ENCODE measurements around the gene PRPF19.

PRPF19 gene

DNA sequence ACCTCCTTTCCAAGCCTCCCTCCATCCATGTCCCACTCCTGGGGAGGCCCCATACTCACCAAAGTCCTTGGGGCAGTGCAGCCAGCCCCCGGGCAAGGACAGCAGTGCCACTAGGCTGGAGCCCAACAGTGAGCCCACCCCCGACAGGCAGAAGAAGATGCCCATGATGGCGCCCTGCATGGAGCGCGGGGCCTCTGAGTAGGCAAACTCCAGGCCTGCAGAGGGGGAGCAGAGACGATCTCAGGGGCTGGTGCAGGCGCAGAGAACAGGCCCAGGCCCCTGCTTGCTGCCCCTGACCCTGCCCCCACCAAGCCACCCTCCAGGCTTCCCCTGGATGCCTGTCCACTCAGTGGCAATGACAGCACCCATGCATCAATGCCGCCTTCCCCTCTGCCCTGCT is 31.4 kb upstream of the PRPF19 start:
- no peak for DNase-seq

- no peak for DNase-seq
These were observed 30.8 kb upstream of the PRPF19 start for GRCh38 chr11:60937144-60937527.

- DNase-seq, result no peak
These were observed 30.2 kb upstream of the PRPF19 start for GRCh38 chr11:60936467-60937143.

DNA sequence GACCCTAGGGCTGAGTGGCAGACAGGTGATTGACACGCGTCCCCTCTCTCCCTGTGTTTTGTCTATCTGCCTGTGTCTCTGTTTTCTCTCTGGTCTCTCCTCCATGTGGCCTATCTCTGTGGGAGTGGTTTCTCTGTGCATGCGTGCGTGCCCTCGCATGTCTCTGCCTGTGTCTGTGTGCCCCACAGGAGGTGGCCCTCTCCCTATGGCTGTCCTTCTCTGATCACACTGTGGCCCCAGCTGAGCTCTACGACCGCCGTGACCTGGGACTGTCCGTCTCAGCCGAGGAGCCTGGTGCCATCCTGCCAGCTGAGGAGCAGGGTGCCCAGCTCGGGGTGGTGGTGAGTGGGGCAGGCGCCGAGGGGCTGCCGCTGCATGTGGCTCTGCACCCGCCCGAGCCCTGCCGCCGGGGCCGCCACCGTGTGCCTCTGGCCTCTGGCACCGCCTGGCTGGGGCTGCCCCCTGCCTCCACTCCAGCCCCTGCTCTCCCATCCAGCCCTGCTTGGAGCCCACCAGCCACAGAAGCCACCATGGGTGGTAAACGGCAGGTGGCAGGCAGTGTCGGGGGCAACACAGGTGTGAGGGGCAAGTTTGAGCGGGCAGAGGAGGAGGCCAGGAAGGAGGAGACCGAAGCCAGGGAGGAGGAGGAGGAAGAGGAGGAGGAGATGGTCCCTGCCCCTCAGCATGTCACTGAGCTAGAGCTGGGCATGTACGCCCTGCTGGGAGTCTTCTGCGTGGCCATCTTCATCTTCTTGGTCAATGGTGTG is 29.5 kb upstream of the PRPF19 start:
- DNase-seq, result peak in 1 of 2 donors; percentile 50

GRCh38 chr11:60934790-60935605 is 28.6 kb upstream of the PRPF19 start:
- no peak for DNase-seq

GRCh38 chr11:60934124-60934789 is 27.9 kb upstream of the PRPF19 start:
- no peak for DNase-seq

- peak in 1 of 2 donors; percentile 51 for DNase-seq
These were observed 27.2 kb upstream of the PRPF19 start for GRCh38 chr11:60933416-60934123.

GRCh38 chr11:60932605-60933356 is 26.4 kb upstream of the PRPF19 start:
- no peak for DNase-seq

- no peak for DNase-seq
These were observed 25.5 kb upstream of the PRPF19 start for GRCh38 chr11:60931917-60932316.

- no peak for DNase-seq
These were observed 24.0 kb upstream of the PRPF19 start for GRCh38 chr11:60930394-60930793.

DNA sequence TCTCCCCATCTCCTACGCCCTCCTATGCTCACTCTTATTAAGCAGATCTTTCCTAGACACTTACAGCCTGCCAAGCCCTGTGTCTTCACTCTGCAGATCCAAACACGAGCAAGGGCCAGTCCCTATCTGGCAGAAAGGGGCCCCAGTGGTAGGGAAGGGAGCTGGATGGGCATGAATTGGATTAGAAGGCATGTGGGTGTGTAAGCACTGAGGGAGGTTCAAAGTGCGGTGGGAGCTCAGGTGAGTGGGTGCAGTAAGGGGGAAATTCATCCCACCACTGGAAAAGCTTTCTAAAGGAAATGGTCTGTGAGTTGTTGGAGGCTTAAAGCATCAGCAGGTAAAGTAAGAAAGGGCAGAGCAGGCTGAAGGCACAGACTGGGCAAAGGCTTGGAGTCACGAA is 23.4 kb upstream of the PRPF19 start:
- DNase-seq, result no peak

DNA sequence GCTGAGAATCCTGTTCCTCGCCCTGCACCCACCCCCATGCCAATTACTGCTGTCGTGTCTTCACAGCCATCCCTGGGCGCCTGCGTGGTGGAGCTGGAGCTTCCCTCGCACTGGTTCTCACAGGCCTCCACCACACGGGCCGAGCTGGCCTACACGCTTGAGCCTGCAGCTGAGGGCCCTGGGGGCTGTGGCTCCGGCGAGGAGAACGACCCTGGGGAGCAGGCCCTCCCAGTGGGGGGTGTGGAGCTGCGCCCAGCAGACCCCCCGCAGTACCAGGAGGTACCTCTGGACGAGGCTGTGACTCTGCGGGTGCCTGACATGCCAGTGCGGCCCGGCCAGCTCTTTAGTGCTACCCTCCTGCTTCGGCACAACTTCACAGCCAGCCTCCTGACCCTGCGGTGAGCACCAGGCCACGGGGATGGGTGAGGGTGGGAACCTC is 22.2 kb upstream of the PRPF19 start:
- DNase-seq, result no peak

- DNase-seq, result no peak
These were observed 21.2 kb upstream of the PRPF19 start for GRCh38 chr11:60927600-60927999.

- DNase-seq, result no peak
These were observed 20.7 kb upstream of the PRPF19 start for GRCh38 chr11:60927061-60927592.

- no peak for DNase-seq
These were observed 20.1 kb upstream of the PRPF19 start for GRCh38 chr11:60926500-60926899.

- DNase-seq, result no peak
These were observed 19.5 kb upstream of the PRPF19 start for GRCh38 chr11:60925868-60926267.

DNA sequence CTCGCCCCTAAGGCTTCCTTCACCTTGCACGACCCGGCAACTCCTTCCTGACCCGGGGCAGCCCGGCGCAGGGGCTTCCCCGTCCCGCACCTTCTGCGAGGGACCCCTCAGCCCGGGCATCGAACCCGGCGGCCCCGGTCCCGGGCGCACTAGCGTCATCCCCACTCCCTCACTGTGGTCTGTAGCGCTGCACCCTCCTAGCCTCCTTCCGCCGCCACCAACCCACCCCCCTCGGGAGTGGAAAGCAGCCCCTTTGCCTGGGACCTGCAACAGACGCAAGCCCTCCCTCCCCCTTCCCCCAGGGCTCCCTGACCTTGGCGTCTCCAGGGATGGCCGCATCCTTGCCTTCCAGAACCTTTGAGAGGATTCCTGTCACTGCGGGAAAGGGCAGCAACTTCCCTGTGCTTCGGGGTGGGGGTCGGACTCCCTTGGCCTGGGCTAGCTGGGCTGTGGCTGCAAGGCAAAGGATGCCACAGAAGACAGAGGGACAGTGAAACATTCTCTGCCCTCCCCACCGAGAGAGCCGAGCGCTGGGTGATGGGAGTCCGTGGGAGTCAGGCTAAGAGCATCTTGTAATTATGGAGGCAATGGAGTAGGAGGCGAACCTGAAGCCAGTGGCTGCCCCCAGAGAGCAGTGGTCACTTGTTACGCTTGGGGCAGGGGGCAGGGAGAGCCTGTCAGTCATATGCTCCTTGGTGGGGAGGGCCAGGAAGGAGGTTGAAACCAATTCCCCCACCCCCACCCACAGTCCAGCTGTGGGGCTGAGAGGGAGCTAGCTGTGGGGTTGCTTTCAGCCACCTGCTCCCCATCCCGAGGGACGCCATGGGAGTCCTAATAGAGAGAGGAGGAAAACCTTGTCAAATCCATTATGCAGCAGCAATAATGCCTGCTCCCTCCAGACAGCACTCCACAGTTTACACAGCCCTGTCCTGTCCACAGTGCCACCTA is 18.8 kb upstream of the PRPF19 start:
- no peak for DNase-seq

- DNase-seq, result no peak
These were observed 17.9 kb upstream of the PRPF19 start, which contains the start of gene TMEM132A for GRCh38 chr11:60924110-60924905. Gene TMEM132A (plus strand): TSS chr11:60924460. CDS start chr11:60924634, 174 bp downstream.

DNA sequence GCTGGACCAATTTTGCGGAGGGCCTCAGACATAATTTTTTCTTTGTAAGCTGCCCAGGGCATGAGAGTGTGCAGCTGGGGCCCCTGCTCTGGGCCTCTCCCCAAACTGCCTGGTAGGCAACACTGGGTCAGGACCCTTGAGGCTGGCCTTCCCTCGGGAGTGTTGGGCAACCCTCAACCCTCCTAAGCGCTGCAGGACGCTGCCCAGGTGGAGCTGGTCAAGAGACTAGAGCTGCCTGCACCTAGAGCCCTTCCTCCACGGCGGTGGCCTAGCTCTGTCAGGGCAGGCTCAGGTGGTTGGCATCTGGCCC is 17.4 kb upstream of the PRPF19 start:
- DNase-seq, result no peak
